HepG2 (cell line): ENCODE results near the gene GHR. TPM values are rescaled to one million over a fixed set of nuclear protein-coding genes. Genes with fewer than 3 reads are reported as not detected.

ENCODE experiments used
- ATAC-seq: fragments of 200-7000 bp; cut with Tn5 transposase; 3 replicates; pipeline ENCODE4 v1.9.1; 2020; ENCODE audit warnings: mild to moderate bottlenecking, moderate library complexity
- BruUV-seq: library from RNA; stranded (reverse); fragments of 400-500 nt; replicated peaks from 2 replicates; lab custom pipeline; 2021; lab: Mats Ljungman, UMichigan
- CTCF ChIA-PET: fragments of 300-600 bp; formaldehyde crosslinking; extraction: SDS; loops from one replicate; lab custom pipeline; 2021; ENCODE audit warnings: low total read pairs, inconsistent platforms, low intra/inter-chr PET ratio; lab: Yijun Ruan, JAX
- POLR2A ChIA-PET: fragments of 350-600 bp; sonication (Branson Sonifier 250); formaldehyde crosslinking; loops from one replicate; lab custom pipeline; 2020; ENCODE audit warnings: antibody characterized with exemption, inconsistent platforms; lab: Yijun Ruan, JAX
- DNase-seq: peaks from one replicate; pipeline ENCODE4 v3.0.0-alpha.2; 2015; ENCODE audit warnings: low spot score
- FAIRE-seq: peaks from 3 replicates; lab custom pipeline; 2011; peaks lifted over from hg19 to GRCh38; lab: Jason Lieb, UNC
- H2AFZ ChIP-seq: one replicate; pipeline ENCODE4 v1.6.1; 2011; ENCODE audit warnings: low read length, inconsistent platforms
- H3K27ac ChIP-seq: fragments of 300-600 bp; 3 replicates; pipeline ENCODE4 v1.8.0; 2011; ENCODE audit warnings: mixed run types, mild to moderate bottlenecking, mixed read lengths, low read length, inconsistent platforms; ENCODE audit not compliant: insufficient read depth; ENCODE audit errors: extremely low read length
- H3K27me3 ChIP-seq, 2 experiments: fragments of 200-600 bp in 1 of 2; 2 replicates in 1 of 2; 3 replicates in 1 of 2; pipeline versions ENCODE4 v1.6.0 to v1.8.0; 2011; ENCODE audit warnings: low read length in 2 of 2, mild to moderate bottlenecking in 2 of 2, moderate library complexity in 2 of 2, inconsistent platforms in 1 of 2; ENCODE audit not compliant: insufficient read depth in 2 of 2, control insufficient read depth in 1 of 2
- H3K36me3 ChIP-seq, 2 experiments: fragments of 200-600 bp in 1 of 2; replicated peaks in 1 of 2; 2 replicates in 1 of 2; 3 replicates in 1 of 2; pipeline versions ENCODE4 v1.5.1 to v1.8.0; 2011; ENCODE audit warnings: low read length in 2 of 2, inconsistent platforms in 1 of 2; ENCODE audit not compliant: insufficient read depth in 2 of 2, control insufficient read depth in 1 of 2
- H3K4me1 ChIP-seq: 2 replicates; pipeline ENCODE4 v1.5.1; 2012; ENCODE audit warnings: low read length, inconsistent platforms; ENCODE audit not compliant: insufficient read depth
- H3K4me2 ChIP-seq: 2 replicates; pipeline ENCODE4 v1.6.0; 2011; ENCODE audit warnings: low read depth, low read length, inconsistent platforms
- H3K4me3 ChIP-seq, 3 experiments: fragments of 200-600 bp in 1 of 3; sonication (generic), shearing (Covaris generic) in 1 of 3; replicated peaks in 1 of 3; 2 replicates each; pipeline ENCODE4 v1.5.1; 2011 to 2016; ENCODE audit warnings: low read length in 3 of 3, inconsistent platforms in 2 of 3, low read depth in 2 of 3, mild to moderate bottlenecking in 2 of 3, control low read depth in 1 of 3, mixed read lengths in 1 of 3; ENCODE audit not compliant: insufficient read depth in 1 of 3
- H3K79me2 ChIP-seq: one replicate; pipeline ENCODE4 v1.6.1; 2011; ENCODE audit warnings: low read length, inconsistent platforms; ENCODE audit not compliant: insufficient read depth
- H3K9ac ChIP-seq: 2 replicates; pipeline ENCODE4 v1.6.0; 2011; ENCODE audit warnings: mild to moderate bottlenecking, low read depth, low read length, inconsistent platforms; ENCODE audit not compliant: insufficient read depth
- H3K9me3 ChIP-seq: 2 replicates; pipeline ENCODE4 v1.5.1; 2012; ENCODE audit warnings: mild to moderate bottlenecking, low read length
- H4K20me1 ChIP-seq: 2 replicates; pipeline ENCODE4 v1.6.0; 2011; ENCODE audit warnings: inconsistent platforms, mild to moderate bottlenecking, low read length, moderate library complexity; ENCODE audit not compliant: insufficient read depth
- ATF5 ChIP-seq: sonication (generic); formaldehyde crosslinking; IDR thresholded peaks from 2 replicates; pipeline ENCODE4 v1.4.0; 2020; ENCODE audit warnings: mild to moderate bottlenecking, low read depth, missing genetic modification reagents
- CREM ChIP-seq, 2 experiments: sonication (generic) in 1 of 2; formaldehyde crosslinking in 1 of 2; IDR thresholded peaks; 2 replicates each; pipeline versions ENCODE4 v1.4.0 to v1.6.1; 2016 to 2020; ENCODE audit warnings: antibody characterized with exemption in 1 of 2, mild to moderate bottlenecking in 1 of 2, missing genetic modification reagents in 1 of 2
- ETS1 ChIP-seq: sonication (generic); formaldehyde crosslinking; IDR thresholded peaks from 2 replicates; pipeline ENCODE4 v1.4.0; 2020; ENCODE audit warnings: missing genetic modification reagents
- HMG20B ChIP-seq: conservative IDR thresholded peaks from 2 replicates; pipeline ENCODE4 v1.6.1; 2016; ENCODE audit warnings: missing genetic modification reagents, missing compliant biosample characterization
- KAT8 ChIP-seq: IDR thresholded peaks from 2 replicates; pipeline ENCODE4 v1.6.1; 2016; ENCODE audit warnings: missing genetic modification reagents, missing compliant biosample characterization
- NAIF1 ChIP-seq: sonication (generic); formaldehyde crosslinking; IDR thresholded peaks from 2 replicates; pipeline ENCODE4 v1.5.0; 2020; ENCODE audit warnings: mild to moderate bottlenecking, missing genetic modification reagents, borderline replicate concordance
- RXRB ChIP-seq: IDR thresholded peaks from 2 replicates; pipeline ENCODE4 v1.6.1; 2016; ENCODE audit warnings: borderline replicate concordance, missing genetic modification reagents, missing compliant biosample characterization
- SIX1 ChIP-seq: sonication (generic); formaldehyde crosslinking; IDR thresholded peaks from 2 replicates; pipeline ENCODE4 v1.4.0; 2020; ENCODE audit warnings: missing genetic modification reagents, borderline replicate concordance
- TFDP2 ChIP-seq: sonication (generic); formaldehyde crosslinking; IDR thresholded peaks from 2 replicates; pipeline ENCODE4 v1.4.0; 2020; ENCODE audit warnings: missing genetic modification reagents
- ZBTB37 ChIP-seq: sonication (generic); formaldehyde crosslinking; IDR thresholded peaks from 2 replicates; pipeline ENCODE4 v1.4.0; 2020; ENCODE audit warnings: mild to moderate bottlenecking, missing genetic modification reagents
- ZBTB42 ChIP-seq: sonication (generic); formaldehyde crosslinking; IDR thresholded peaks from 2 replicates; pipeline ENCODE4 v1.5.0; 2020; ENCODE audit warnings: mild to moderate bottlenecking, missing genetic modification reagents
- ZMYM2 ChIP-seq: sonication (generic); formaldehyde crosslinking; IDR thresholded peaks from 2 replicates; pipeline ENCODE4 v1.8.0; 2022; ENCODE audit warnings: mild to moderate bottlenecking, missing genetic modification reagents
- ZNF124 ChIP-seq: sonication (generic); formaldehyde crosslinking; IDR thresholded peaks from 2 replicates; pipeline ENCODE4 v1.4.0; 2020; ENCODE audit warnings: missing genetic modification reagents
- ZNF335 ChIP-seq: sonication (generic); formaldehyde crosslinking; IDR thresholded peaks from 2 replicates; pipeline ENCODE4 v1.4.0; 2020; ENCODE audit warnings: missing genetic modification reagents
- ZNF382 ChIP-seq: sonication (generic); formaldehyde crosslinking; IDR thresholded peaks from 2 replicates; pipeline ENCODE4 v1.5.0; 2020; ENCODE audit warnings: missing genetic modification reagents, mild to moderate bottlenecking, borderline replicate concordance
- ZNF510 ChIP-seq: sonication (generic); formaldehyde crosslinking; IDR thresholded peaks from 2 replicates; pipeline ENCODE4 v1.4.0; 2020; ENCODE audit warnings: low read depth, mild to moderate bottlenecking, missing genetic modification reagents
- in situ Hi-C: cut with HindIII; loops from 2 replicates; pipeline ENCODE4 v1.10.0; 2017; ENCODE audit warnings: low pct_unique_long_range_greater_than_20kb; ENCODE audit not compliant: extremely low pct_ligation_motif_present
- intact Hi-C: fragments of 100-400 bp; cut with micrococcal nuclease; formaldehyde crosslinking; loops from one replicate; pipeline ENCODE4 v1.10.0; 2022; ENCODE audit not compliant: unreplicated experiment
- polyA plus RNA-seq, 8 experiments: library from polyadenylated mRNA; depleted of rRNA in 3 of 8; stranded (reverse) in 7 of 8; unstranded in 1 of 8; fragments of >200 nt; fragmentation: Illumina TruSeq in 4 of 8; extraction: Trizol in 4 of 8; gene quantifications; 2 replicates each; pipeline versions ENCODE4 v1.2.1 to v1.2.3, GENCODE V29; 2011 to 2016; ENCODE audit warnings: low read depth in 4 of 8, missing spikeins in 1 of 8, mixed read lengths in 1 of 8; ENCODE audit not compliant: insufficient read depth in 1 of 8
- total RNA-seq, 5 experiments: library from RNA; depleted of rRNA; stranded (reverse); fragments of >200 nt; fragmentation: Illumina TruSeq; extraction: Trizol; gene quantifications; 2 replicates each; pipeline ENCODE4 v1.2.3, GENCODE V29; 2016; ENCODE audit warnings: low read depth in 1 of 5

GHR gene
- total and polyA plus RNA-seq, 2 of the 13 experiments (the other 11 are each of a cell fraction or from before 2014, with no cell fraction given), result 0.07 TPM; not detected in 1

- ATAC-seq, result no peak
Observed at GRCh38 chr5:42749020-42749419, 325.8 kb downstream of the GHR start.

More at GRCh38 chr5:42749020-42749419, 325.8 kb downstream of the GHR start:
- Histone ChIP-seq H3K4me1 (no peaks in the 10 kb centered on the region), H3K4me3 (no peak overlapping the region), H3K27me3 (no peaks in the 10 kb centered on the region), H3K9me3 (no peaks in the 10 kb centered on the region), H2AFZ (no peak overlapping the region), H3K4me2 (no peak overlapping the region), H4K20me1 (no peaks in the 10 kb centered on the region), H3K27ac (no peak overlapping the region), H3K36me3 (no peaks in the 10 kb centered on the region), H3K79me2 (no peaks in the 10 kb centered on the region), H3K9ac (no peak overlapping the region)
- DNase-seq, result no peak
- ChIA-PET CTCF (no interaction called here), POLR2A (no interaction called here)
- in situ Hi-C loops (no loop called here), intact Hi-C loops (no loop called here)
- TF ChIP-seq SIX1 (CRISPR knock-in tag) (no peak), HMG20B (CRISPR knock-in tag) (no peak), RXRB (CRISPR knock-in tag) (no peak), ZNF382 (no peak), ZNF124 (no peak), ATF5 (no peak), ZMYM2 (no peak), ZBTB42 (CRISPR knock-in tag) (no peak), NAIF1 (CRISPR knock-in tag) (no peak), ZNF335 (no peak), ZNF510 (CRISPR knock-in tag) (no peak), ETS1 (CRISPR knock-in tag) (no peak), TFDP2 (CRISPR knock-in tag) (no peak), KAT8 (CRISPR knock-in tag) (no peak), CREM (IDR thresholded peaks at IDR 0.05) (no peak), CREM (CRISPR knock-in tag; IDR thresholded peaks at IDR 0.05) (no peak), ZBTB37 (no peak)
- no peak for FAIRE-seq
- no TSS peak for BruUV-seq
